Ishikawa (cell line): Measurements from ENCODE around the gene CHST12.
A peak's percentile ranks its signal among the peaks of the same experiment; 100 is the strongest.

Experiments
- CEBPB ChIP-seq: IDR thresholded peaks from 2 replicates; pipeline ENCODE4 v1.6.1; 2012
- CREB1 ChIP-seq: IDR thresholded peaks from 2 replicates; pipeline ENCODE4 v1.6.1; 2012; ENCODE audit warnings: low read depth
- EGR1 ChIP-seq: IDR thresholded peaks from 2 replicates; pipeline ENCODE4 v1.6.1; 2012
- EP300 ChIP-seq: IDR thresholded peaks from 2 replicates; pipeline ENCODE4 v1.6.1; 2012; ENCODE audit warnings: borderline replicate concordance
- FOXM1 ChIP-seq: IDR thresholded peaks from 2 replicates; pipeline ENCODE4 v1.6.1; 2012; ENCODE audit warnings: low read depth, borderline replicate concordance
- NFIC ChIP-seq: IDR thresholded peaks from 2 replicates; pipeline ENCODE4 v1.6.1; 2012
- RAD21 ChIP-seq: IDR thresholded peaks from 2 replicates; pipeline ENCODE4 v1.6.1; 2012; ENCODE audit warnings: low read depth
- REST ChIP-seq: IDR thresholded peaks from 2 replicates; pipeline ENCODE4 v1.6.1; 2012; ENCODE audit warnings: low read depth, mild to moderate bottlenecking
- TAF1 ChIP-seq: IDR thresholded peaks from 2 replicates; pipeline ENCODE4 v1.6.1; 2012; ENCODE audit warnings: low read depth, mild to moderate bottlenecking
- TCF12 ChIP-seq: IDR thresholded peaks from 2 replicates; pipeline ENCODE4 v1.6.1; 2012; ENCODE audit warnings: low read depth
- TEAD4 ChIP-seq: IDR thresholded peaks from 2 replicates; pipeline ENCODE4 v1.6.1; 2012
- USF1 ChIP-seq: IDR thresholded peaks from 2 replicates; pipeline ENCODE4 v1.6.1; 2012
- YY1 ChIP-seq: IDR thresholded peaks from 2 replicates; pipeline ENCODE4 v1.6.1; 2012; ENCODE audit warnings: low read depth
- ZBTB7A ChIP-seq: IDR thresholded peaks from 2 replicates; pipeline ENCODE4 v1.6.1; 2012; ENCODE audit warnings: low read depth
- TF ChIP-seq, protein P1 (sequence below): IDR thresholded peaks from 2 replicates; pipeline ENCODE4 v1.6.1; 2012

The CHST12 gene

DNA sequence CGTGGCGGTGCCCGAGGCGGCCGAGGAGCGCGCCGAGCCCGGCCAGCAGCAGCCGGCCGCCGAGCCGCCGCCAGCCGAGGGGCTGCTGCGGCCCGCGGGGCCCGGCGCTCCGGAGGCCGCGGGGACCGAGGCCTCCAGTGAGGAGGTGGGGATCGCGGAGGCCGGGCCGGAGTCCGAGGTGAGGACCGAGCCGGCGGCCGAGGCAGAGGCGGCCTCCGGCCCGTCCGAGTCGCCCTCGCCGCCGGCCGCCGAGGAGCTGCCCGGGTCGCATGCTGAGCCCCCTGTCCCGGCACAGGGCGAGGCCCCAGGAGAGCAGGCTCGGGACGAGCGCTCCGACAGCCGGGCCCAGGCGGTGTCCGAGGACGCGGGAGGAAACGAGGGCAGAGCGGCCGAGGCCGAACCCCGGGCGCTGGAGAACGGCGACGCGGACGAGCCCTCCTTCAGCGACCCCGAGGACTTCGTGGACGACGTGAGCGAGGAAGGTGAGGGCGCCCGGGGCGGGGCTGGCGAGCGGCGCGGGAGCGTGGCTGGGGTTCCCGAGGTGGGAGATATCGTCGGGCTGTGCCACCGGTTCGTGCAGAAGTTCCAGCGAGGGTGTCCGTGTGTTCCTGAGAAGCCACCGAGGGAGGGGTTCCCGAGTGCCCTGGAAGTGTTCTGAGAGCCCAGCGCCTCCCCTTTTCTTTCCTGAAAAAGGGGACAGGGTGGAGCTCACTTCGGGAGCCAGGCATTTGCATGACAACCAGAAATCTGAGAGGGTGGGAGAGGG lies 48.3 kb upstream of the CHST12 start:
- TF ChIP-seq TCF12 (no peak; the same call in 1 of the 2 replicates), EGR1 (no peak), EP300 (no peak), TAF1 (no peak), FOXM1 (no peak), REST (no peak), CEBPB (no peak), TEAD4 (no peak), YY1 (no peak), RAD21 (no peak), CREB1 (no peak), USF1 (no peak), NFIC (no peak), ZBTB7A (no peak)
- TF ChIP-seq, protein P1, sequence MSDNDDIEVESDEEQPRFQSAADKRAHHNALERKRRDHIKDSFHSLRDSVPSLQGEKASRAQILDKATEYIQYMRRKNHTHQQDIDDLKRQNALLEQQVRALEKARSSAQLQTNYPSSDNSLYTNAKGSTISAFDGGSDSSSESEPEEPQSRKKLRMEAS, result no peak

DNA sequence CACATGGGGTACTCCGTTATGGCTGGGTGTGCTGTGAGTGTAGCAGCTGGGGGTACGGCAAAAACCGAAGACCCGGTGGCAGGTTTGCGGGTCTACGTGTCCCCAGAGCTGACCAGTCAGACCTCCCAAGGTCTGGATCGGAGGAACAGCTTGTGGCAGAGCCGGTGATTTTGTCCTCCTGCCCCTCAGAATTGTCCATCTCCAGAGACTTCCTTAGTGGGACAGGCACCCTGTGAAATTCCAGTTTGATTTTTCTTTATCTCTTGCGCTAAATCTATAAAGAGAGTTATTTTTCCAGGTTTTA lies 47.8 kb upstream of the CHST12 start:
- TF ChIP-seq EP300 (no peak), USF1 (no peak), TAF1 (no peak), TCF12 (no peak; the same call in 1 of the 2 replicates), CEBPB (no peak), NFIC (no peak), CREB1 (no peak), EGR1 (no peak), FOXM1 (no peak)
- TF ChIP-seq, protein P1, result no peak

GRCh38 chr7:2357165-2357564 lies 46.2 kb upstream of the CHST12 start:
- TF ChIP-seq NFIC, result no peak

DNA sequence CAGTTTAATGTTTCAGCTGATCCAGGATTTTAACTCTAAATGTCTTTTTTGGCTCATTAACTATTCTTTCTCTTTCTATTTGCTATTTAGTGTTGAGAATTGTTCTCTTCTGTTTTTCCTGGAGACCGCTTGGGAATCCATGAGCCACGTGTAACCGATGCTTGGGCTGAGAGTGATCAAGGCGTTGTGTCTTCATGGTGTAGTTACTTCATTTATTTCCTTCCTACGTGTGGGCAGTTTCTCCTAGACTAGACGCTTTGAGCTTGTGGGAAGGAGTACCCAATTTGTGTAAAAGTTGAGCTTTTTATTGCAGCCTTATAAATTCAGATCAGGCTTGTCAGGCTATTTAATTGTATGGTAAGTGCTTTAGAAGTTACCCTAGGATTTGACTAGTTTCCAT lies 45.8 kb upstream of the CHST12 start:
- TF ChIP-seq, protein P1, result no peak
- no peak for TF ChIP-seq CEBPB
- no peak for TF ChIP-seq EGR1
- no peak for TF ChIP-seq EP300
- no peak for TF ChIP-seq CREB1
- TF ChIP-seq USF1, result no peak
- no peak for TF ChIP-seq FOXM1
- TF ChIP-seq TAF1, result no peak
- TF ChIP-seq NFIC, result no peak
- TF ChIP-seq RAD21, result no peak
- no peak for TF ChIP-seq TEAD4
- no peak for TF ChIP-seq REST
- no peak for TF ChIP-seq ZBTB7A

- TF ChIP-seq USF1 (0 out of 2 replicates have a peak, but pooled peaks have one; percentile 9), EP300 (no peak)
These were observed 44.4 kb upstream of the CHST12 start for GRCh38 chr7:2358968-2359527.
